ENCODE results near the gene ADAM20. TPM values are rescaled to one million over a fixed set of nuclear protein-coding genes. Genes with fewer than 3 reads are reported as not detected.
"Not testable (repeated sequence)": the region's sequence is repeated elsewhere in the genome, so short reads cannot be mapped to it uniquely, and the experiment has no call there.

The ADAM20 gene
- total RNA-seq, 4 donors from 2014 or later = 1.8 to 3.1 (median 2.4) TPM

GRCh38 chr14:70514168-70515069 is 20.4 kb downstream of the ADAM20 start:
- WGBS, 2 donors = 62% methylated on average over 4 of the region's 4 CpGs

GRCh38 chr14:70498191-70498590 is 36.6 kb downstream of the ADAM20 start:
- TF ChIP-seq EP300 (IDR thresholded peaks at IDR 0.05) (no peak), POLR2A (IDR thresholded peaks at IDR 0.05) (no peak), CTCF (IDR thresholded peaks at IDR 0.05) (no peak)
- H3K27me3 ChIP-seq = no peaks in the 10 kb centered on the region
- DNase-seq (ENCODE audit: low spot score in 2 of 2) = no peak
- H3K9me3 ChIP-seq = peaks cover 0 to 59% (median 4%) of the 10 kb centered on the region in 4 donors
- peaks cover 0 to 50% (median 0%) of the 10 kb centered on the region in 3 donors for H3K36me3 ChIP-seq
- no peak overlapping the region for H3K27ac ChIP-seq
- H3K4me3 ChIP-seq = no peak overlapping the region
- H3K4me1 ChIP-seq = no peaks in the 10 kb centered on the region

More at GRCh38 chr14:70514168-70515069, 20.4 kb downstream of the ADAM20 start:
- no peak for TF ChIP-seq CTCF (IDR thresholded peaks at IDR 0.05)
- TF ChIP-seq EP300 (IDR thresholded peaks at IDR 0.05) = no peak
- no peak for TF ChIP-seq POLR2A (IDR thresholded peaks at IDR 0.05)
- H3K27me3 ChIP-seq = no peaks in the 10 kb centered on the region
- no peak for DNase-seq (ENCODE audit: low spot score in 2 of 2)
- H3K36me3 ChIP-seq = peaks cover 0 to 33% (median 0%) of the 10 kb centered on the region in 3 donors
- H3K4me3 ChIP-seq = no peak overlapping the region
- H3K27ac ChIP-seq = no peak overlapping the region
- H3K4me1 ChIP-seq = no peaks in the 10 kb centered on the region
- peaks cover 0 to 23% (median 4%) of the 10 kb centered on the region in 4 donors for H3K9me3 ChIP-seq

- TF ChIP-seq EP300 (IDR thresholded peaks at IDR 0.05) = no peak
- no peak for TF ChIP-seq CTCF (IDR thresholded peaks at IDR 0.05)
- TF ChIP-seq POLR2A (IDR thresholded peaks at IDR 0.05) = no peak
- WGBS, 2 donors = 84 to 94% methylated on average over 2 to 3 of the region's 3 CpGs
Observed at GRCh38 chr14:70489579-70490200, 45.1 kb downstream of the ADAM20 start.

GRCh38 chr14:70477356-70478105 is 57.3 kb downstream of the ADAM20 start:
- not testable (repeated sequence) for H3K4me3 ChIP-seq; H3K27me3 ChIP-seq; H3K36me3 ChIP-seq; H3K4me1 ChIP-seq; H3K9me3 ChIP-seq; DNase-seq (ENCODE audit: low spot score in 2 of 2); H3K27ac ChIP-seq
- 94 to 96% methylated on average over 29 to 30 of the region's 57 CpGs for WGBS, 2 donors

More at GRCh38 chr14:70489579-70490200, 45.1 kb downstream of the ADAM20 start:
- no peak for DNase-seq (ENCODE audit: low spot score in 2 of 2)
- no peak overlapping the region for H3K4me3 ChIP-seq
- H3K27me3 ChIP-seq = no peaks in the 10 kb centered on the region
- H3K4me1 ChIP-seq = no peaks in the 10 kb centered on the region
- peaks cover 0 to 63% (median 7%) of the 10 kb centered on the region in 3 donors for H3K36me3 ChIP-seq
- H3K27ac ChIP-seq = no peak overlapping the region
- peaks cover 0 to 87% (median 9%) of the 10 kb centered on the region in 4 donors for H3K9me3 ChIP-seq

- DNase-seq (ENCODE audit: low spot score in 2 of 2); H3K4me1 ChIP-seq; H3K9me3 ChIP-seq; H3K4me3 ChIP-seq; H3K27me3 ChIP-seq; H3K27ac ChIP-seq: not testable (repeated sequence)
- WGBS, 2 donors = 90 to 97% methylated on average over 9 to 12 of the region's 13 CpGs
- peaks cover 0 to 14% (median 0%) of the 10 kb centered on the region in 3 donors for H3K36me3 ChIP-seq
Observed at GRCh38 chr14:70475459-70475858, 59.3 kb downstream of the ADAM20 start.
